HG02943 (cell line): ENCODE measurements around the gene TREX2.

Experiments used
- ATAC-seq: cut with Tn5 transposase; IDR thresholded peaks from one replicate; pipeline ENCODE4 v1.9.1; 2021; ENCODE audit warnings: mild to moderate bottlenecking, low read depth, moderate library complexity; ENCODE audit not compliant: unreplicated experiment

Gene TREX2

DNA sequence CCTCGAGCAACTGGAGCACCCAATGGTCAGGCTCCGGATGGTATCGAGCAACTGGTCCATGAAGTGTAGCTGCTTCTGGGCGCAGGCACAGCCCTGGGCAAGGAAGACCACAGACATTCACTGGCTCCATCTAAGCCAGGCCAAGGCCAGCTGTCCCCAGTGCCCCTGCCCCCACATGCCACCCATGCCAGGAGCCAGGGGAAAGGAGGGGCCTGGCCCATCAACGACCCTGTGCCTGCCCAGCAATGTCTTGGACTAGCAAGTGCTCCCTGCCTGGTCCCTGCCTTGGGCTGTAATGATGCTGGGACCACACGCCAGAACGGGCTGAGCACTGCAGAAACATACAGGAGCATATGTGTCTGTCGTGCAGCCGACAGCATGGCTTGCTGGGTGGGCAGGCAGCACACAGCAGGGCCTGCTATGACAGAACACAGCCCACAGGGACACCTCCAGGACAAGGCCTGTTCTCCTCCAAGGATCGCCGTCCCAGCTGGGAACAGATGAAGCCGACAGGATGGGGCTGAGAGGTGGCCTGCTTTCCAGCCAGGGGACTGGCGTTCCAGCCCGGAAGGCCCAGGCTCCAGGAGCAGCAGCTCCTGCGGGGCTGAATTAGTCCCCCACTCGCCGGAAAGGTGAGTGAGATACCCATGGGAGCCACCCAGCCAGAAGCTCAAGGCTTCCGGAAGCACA is 11.4 kb upstream of the TREX2 start:
- no peak for ATAC-seq

GRCh38 chrX:153456704-153457103 is 10.8 kb upstream of the TREX2 start:
- ATAC-seq, result no peak

DNA sequence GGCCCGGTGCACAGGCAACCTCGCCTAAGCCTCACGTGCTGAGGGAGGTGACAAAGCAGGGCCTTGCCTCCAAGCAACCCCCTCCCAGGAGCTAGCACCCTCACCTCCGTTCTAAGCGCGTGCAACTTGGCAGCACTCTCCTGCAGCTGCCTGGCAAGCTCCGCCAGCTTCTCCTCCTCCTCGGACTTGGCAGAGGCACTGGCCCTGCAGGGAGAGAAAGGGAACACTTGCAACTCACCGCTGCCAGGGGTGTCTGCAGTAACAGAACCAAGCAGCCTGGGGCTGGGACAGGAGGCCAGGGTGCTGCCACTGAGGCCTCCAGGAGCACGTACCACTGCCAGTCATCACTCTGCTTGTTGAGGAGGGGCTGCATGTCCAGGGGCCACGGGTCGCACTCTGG is 10.3 kb upstream of the TREX2 start:
- ATAC-seq, result no peak

GRCh38 chrX:153455571-153455970 is 9.7 kb upstream of the TREX2 start:
- no peak for ATAC-seq

DNA sequence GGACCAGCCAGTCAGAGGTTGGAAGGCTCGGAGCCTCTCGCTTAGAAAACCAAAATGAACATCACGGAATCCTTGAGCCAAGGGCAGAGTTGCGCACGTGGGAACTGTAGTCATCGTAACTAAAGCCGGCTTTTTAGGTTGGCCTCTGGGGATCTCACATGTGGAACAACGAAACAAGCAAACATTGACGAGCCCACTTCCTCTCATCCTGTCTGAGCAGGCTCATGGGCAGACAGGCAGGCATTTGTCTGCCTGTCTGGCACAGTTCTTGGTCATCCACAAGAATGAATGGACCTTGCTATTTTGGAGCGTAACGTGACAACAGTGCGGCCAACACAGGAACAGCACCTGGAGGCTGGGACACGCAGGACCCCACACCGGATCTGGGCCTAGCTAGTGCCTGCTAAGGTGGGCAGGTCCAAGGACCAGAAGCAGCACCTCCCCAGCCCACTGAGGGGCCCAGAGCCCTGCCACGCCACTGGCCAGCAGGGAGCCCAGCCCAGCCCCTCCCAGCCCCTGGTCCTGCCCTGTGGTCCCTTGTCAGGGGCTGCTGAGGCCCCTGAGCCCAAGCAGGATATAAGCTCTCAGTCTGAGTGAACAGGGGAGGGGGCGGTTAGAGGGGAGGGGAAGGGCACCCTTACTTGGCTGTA is 9.2 kb upstream of the TREX2 start:
- no peak for ATAC-seq

- no peak for ATAC-seq
These were observed 5.1 kb upstream of the TREX2 start for GRCh38 chrX:153450949-153451277.

DNA sequence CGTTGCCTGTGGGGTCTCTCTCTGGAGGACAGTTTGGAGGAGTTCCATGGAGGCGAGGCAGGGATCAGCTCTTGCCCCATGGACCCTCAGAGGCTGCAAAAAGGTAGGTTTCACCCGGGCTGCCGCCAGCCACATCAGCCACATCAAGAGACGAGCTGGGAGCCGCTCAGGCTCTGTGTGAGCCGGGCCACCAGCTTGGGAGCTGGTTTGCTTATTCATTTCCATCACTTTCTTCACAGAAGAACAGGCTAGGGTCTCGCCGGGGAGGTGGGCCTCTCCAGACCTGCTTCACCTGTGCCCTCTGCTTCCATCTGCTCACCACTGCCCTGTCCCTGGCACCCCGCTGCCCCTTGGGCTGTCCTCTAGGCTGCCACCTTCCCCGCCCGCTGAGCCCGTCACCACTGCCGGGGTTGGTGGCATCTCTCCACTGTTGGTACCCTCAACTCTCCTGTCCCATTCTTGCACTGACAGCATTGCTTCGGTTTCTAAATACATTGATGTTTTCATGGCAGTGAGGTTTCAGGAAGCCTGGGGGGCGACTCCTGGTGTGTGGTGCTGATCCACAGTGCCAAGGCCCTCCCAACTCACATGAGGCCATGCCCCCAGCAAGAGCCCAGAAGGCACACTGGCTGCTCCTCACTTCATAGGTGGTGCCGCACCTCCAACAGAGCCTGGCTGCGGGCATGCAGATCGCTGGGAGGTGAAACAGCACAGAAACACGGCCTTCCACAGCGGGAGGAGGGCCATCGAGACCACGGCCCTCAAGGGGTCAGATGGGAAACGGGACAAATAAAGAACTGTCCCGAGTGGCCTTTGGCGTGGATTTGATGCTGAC is 4.5 kb upstream of the TREX2 start:
- no peak for ATAC-seq

DNA sequence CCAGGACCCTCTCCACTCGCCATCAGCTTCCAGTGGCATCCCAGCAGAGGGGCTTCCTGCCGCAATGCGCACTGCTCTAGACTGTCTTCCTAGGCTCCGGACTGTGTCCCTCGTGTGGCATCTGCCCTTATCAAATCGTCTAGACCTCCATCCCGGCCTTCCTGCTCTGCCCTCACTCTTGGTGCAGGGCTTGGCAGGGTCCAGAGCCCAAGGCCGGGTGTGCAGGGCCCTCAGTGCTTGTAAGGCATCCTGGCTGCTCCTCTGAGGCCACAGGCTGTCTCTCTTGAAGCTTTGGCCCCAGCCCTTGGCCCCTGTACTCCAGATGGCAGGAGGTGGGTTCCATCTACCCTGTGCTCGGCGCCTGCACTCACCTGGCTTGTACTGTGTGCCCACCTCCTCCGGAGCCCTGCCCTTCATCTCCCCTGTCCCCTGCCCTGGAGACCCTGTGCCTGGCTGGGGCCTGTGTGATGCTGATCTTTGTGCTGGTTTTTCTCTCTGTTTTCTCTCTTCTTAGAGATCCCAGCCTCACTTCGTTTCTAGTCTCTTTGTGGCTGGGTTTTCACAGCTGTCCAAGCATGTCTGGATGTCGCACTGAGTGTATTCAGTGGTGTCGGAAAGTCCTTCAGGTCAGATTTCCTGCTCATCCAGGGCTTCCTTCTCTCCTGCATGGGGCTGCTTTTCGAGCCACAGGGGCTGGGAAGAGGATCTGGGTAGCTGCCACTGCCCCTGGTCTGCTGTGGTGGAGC is 3.7 kb upstream of the TREX2 start:
- ATAC-seq, result no peak

GRCh38 chrX:153448556-153449367 is 2.9 kb upstream of the TREX2 start:
- no peak for ATAC-seq

GRCh38 chrX:153447581-153447960 is 1.7 kb upstream of the TREX2 start:
- ATAC-seq, result no peak

GRCh38 chrX:153446950-153447580 is 1.2 kb upstream of the TREX2 start:
- no peak for ATAC-seq

DNA sequence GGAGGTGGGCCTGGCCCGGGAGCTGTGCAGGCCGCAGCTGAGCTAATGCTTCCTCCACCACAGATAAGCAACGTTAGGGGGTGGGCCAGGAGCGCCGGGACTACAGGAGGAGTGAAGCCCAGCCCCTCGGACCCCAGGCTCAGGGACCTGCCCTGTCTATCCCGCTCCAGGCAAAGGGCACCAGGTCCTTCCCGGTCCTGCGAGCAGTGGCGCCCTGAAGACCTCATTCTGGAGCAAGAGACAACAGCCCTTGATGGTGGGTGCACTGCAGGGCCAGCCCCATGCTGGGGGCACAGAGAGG is 730 bp upstream of the TREX2 start:
- no peak for ATAC-seq

- no peak for ATAC-seq
These were observed 575 bp downstream of the TREX2 start for GRCh38 chrX:153445106-153445855.

GRCh38 chrX:153444333-153445011 is 1.4 kb downstream of the TREX2 start:
- no peak for ATAC-seq

GRCh38 chrX:153443476-153444332 is 2.2 kb downstream of the TREX2 start:
- no peak for ATAC-seq

- ATAC-seq, result no peak
These were observed 3.4 kb downstream of the TREX2 start for GRCh38 chrX:153442463-153442862.

DNA sequence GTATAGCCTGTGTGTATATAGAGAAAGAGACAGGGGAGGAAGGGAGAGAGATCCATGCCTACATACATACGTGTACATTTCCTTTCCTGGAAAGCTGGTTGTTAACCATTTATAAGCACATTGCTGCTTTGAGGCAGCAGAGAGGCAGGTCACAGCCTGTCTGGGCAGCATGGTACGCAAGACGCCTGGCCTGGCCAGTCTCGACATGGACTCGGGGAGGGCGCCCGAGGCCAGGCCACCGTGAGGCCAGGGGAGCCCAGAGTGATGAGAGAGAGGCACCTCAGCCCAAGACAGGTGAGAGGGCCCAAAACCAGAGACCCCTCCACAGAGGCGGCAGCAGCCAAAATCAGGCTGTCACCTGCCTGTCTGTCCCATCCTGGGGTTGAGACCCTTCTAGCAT is 3.9 kb downstream of the TREX2 start:
- ATAC-seq, result no peak

- no peak for ATAC-seq
These were observed 4.6 kb downstream of the TREX2 start for GRCh38 chrX:153441296-153441695.
